Measurements from ENCODE around the gene STK35. TPM values are rescaled to one million over a fixed set of nuclear protein-coding genes. Genes with fewer than 3 reads are reported as not detected.

Gene STK35
- polyA plus RNA-seq, 1 donor from 2014 or later: 10.8 TPM

GRCh38 chr20:2152317-2152716 is 50.7 kb downstream of the STK35 start:
- no peaks in the 10 kb centered on the region for H3K9me2 ChIP-seq (ENCODE audit: insufficient read depth, low read length)
- no peaks in the 10 kb centered on the region for H3K79me2 ChIP-seq (replicated peaks; ENCODE audit: insufficient read depth, low read length)
- H3K27me3 ChIP-seq (ENCODE audit: insufficient read depth, low read depth, low read length): no peaks in the 10 kb centered on the region
- TF ChIP-seq CTCF (IDR thresholded peaks at IDR 0.05; ENCODE audit: poor library complexity, severe bottlenecking) (no peak), REST (IDR thresholded peaks at IDR 0.05; ENCODE audit: borderline replicate concordance) (no peak), MXI1 (conservative IDR thresholded peaks at IDR 0.05; ENCODE audit: poor library complexity, severe bottlenecking) (no peak), EZH2 (IDR thresholded peaks at IDR 0.05; ENCODE audit: borderline replicate concordance, insufficient read depth, low read length, poor library complexity, severe bottlenecking) (no peak), RAD21 (conservative IDR thresholded peaks at IDR 0.05) (no peak), TAF1 (IDR thresholded peaks at IDR 0.05; ENCODE audit: low read depth) (no peak)
- H2AFZ ChIP-seq (ENCODE audit: low read depth, low read length): no peak overlapping the region
- no peaks in the 10 kb centered on the region for H3F3A ChIP-seq (ENCODE audit: insufficient read depth, low read length, poor library complexity, severe bottlenecking)
- no peak overlapping the region for H3K9ac ChIP-seq (ENCODE audit: low read length)
- H3K4me2 ChIP-seq (ENCODE audit: low read length): no peak overlapping the region
- H3K36me3 ChIP-seq (ENCODE audit: insufficient read depth, low read length): no peaks in the 10 kb centered on the region
- no peak overlapping the region for H3K27ac ChIP-seq (ENCODE audit: low read length)
- H3K4me3 ChIP-seq (ENCODE audit: low read length): no peak overlapping the region
- no peaks in the 10 kb centered on the region for H4K20me1 ChIP-seq (ENCODE audit: insufficient read depth)
- no peaks in the 10 kb centered on the region for H3K9me3 ChIP-seq (ENCODE audit: low read length)

GRCh38 chr20:2153326-2153725 is 51.7 kb downstream of the STK35 start:
- H3K9me3 ChIP-seq (ENCODE audit: low read length): no peaks in the 10 kb centered on the region
- no peaks in the 10 kb centered on the region for H3K36me3 ChIP-seq (ENCODE audit: insufficient read depth, low read length)
- no peak overlapping the region for H2AFZ ChIP-seq (ENCODE audit: low read depth, low read length)
- H3K9me2 ChIP-seq (ENCODE audit: insufficient read depth, low read length): no peaks in the 10 kb centered on the region
- no peak overlapping the region for H3K9ac ChIP-seq (ENCODE audit: low read length)
- H4K20me1 ChIP-seq (ENCODE audit: insufficient read depth): no peaks in the 10 kb centered on the region
- no peak overlapping the region for H3K4me3 ChIP-seq (ENCODE audit: low read length)
- no peaks in the 10 kb centered on the region for H3F3A ChIP-seq (ENCODE audit: insufficient read depth, low read length, poor library complexity, severe bottlenecking)
- no peaks in the 10 kb centered on the region for H3K79me2 ChIP-seq (replicated peaks; ENCODE audit: insufficient read depth, low read length)
- no peak for TF ChIP-seq TAF1 (IDR thresholded peaks at IDR 0.05; ENCODE audit: low read depth)
- no peak for TF ChIP-seq EP300 (conservative IDR thresholded peaks at IDR 0.05; ENCODE audit: poor library complexity, severe bottlenecking)
- TF ChIP-seq REST (IDR thresholded peaks at IDR 0.05; ENCODE audit: borderline replicate concordance): no peak
- no peak for TF ChIP-seq EZH2 (IDR thresholded peaks at IDR 0.05; ENCODE audit: borderline replicate concordance, insufficient read depth, low read length, poor library complexity, severe bottlenecking)
- TF ChIP-seq RAD21 (conservative IDR thresholded peaks at IDR 0.05): no peak
- TF ChIP-seq POLR2AphosphoS5 (IDR thresholded peaks at IDR 0.05): no peak
- TF ChIP-seq SMC3 (conservative IDR thresholded peaks at IDR 0.05; ENCODE audit: poor library complexity): no peak
- TF ChIP-seq CTCF (IDR thresholded peaks at IDR 0.05; ENCODE audit: poor library complexity, severe bottlenecking): no peak
- TF ChIP-seq MXI1 (conservative IDR thresholded peaks at IDR 0.05; ENCODE audit: poor library complexity, severe bottlenecking): no peak
- no peak overlapping the region for H3K4me2 ChIP-seq (ENCODE audit: low read length)
- H3K27me3 ChIP-seq (ENCODE audit: insufficient read depth, low read depth, low read length): no peaks in the 10 kb centered on the region
- H3K27ac ChIP-seq (ENCODE audit: low read length): no peak overlapping the region

Measured in neural cell (in vitro differentiated cells).